NOMO-1 (cell line): ENCODE measurements around the gene CACNA1C.
"Not testable (repeated sequence)": the region's sequence is repeated elsewhere in the genome, so short reads cannot be mapped to it uniquely, and the experiment has no call there.

Experiments
- DNase-seq, 2 experiments: peaks; one replicate each; lab custom pipeline; 2025; ENCODE audit not compliant: unreplicated experiment in 2 of 2; lab: John Stamatoyannopoulos, UW

Gene CACNA1C

GRCh38 chr12:2737656-2738241 is 685.0 kb downstream of the CACNA1C start:
- DNase-seq: no peak

DNA sequence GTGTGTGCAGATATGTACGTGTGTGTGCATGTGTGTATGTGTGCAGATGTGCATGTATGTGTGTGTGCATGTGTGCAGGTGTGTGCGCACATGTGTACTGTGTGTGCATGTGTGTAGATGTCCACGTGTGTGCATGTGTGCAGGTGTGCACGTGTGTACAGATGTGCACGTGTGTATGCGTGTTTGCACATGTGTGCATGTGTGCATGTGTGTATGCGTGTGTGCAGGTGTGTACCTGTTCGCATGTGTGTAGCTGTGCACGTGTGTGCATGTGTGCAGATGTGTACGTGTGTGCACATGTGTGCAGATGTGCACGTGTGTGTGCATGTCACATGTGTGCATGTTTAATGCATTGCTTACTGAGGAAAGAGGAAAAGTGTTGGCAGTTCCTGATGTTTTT is 686.3 kb downstream of the CACNA1C start:
- no peak for DNase-seq

DNA sequence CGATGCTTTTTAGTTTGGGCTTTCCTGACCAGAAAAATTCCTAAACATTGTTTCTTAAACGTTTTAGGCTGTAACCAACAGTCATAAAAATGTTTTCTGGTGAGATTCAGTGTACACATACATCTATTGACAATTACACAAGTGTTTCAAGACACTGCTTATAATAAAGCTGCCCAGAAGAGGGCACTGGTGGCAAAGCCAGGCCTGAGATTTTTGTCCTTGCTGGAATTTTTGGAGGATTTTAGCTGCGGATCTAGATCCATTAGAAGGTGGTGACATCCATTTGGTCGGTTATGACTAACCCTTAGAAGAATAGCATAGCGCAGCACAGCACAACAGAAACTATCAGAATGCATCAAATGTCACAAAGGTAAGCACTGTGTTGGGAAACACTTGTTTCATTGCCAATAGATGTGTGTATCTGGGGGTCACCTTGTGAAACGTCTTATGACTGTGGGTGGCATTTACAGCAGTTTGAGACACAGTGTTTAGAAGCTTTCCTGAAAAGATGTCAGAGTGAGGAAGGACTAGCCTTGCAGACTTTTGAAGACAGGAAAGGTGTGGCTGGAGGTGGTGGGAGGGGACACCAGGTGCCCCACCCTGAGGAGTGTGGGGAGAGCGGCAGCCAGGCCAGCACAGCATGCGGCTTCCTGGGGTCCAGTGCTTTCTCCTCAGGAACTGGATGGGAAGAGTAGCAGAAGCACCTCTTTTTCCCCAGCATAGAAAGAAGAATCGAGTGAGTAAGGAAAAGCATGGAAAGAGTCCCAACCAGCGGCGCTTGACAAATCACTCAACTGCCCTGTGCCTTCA is 687.2 kb downstream of the CACNA1C start:
- no peak for DNase-seq

- DNase-seq: not testable (repeated sequence)
Measured at GRCh38 chr12:2742037-2742436, 689.2 kb downstream of the CACNA1C start.

DNA sequence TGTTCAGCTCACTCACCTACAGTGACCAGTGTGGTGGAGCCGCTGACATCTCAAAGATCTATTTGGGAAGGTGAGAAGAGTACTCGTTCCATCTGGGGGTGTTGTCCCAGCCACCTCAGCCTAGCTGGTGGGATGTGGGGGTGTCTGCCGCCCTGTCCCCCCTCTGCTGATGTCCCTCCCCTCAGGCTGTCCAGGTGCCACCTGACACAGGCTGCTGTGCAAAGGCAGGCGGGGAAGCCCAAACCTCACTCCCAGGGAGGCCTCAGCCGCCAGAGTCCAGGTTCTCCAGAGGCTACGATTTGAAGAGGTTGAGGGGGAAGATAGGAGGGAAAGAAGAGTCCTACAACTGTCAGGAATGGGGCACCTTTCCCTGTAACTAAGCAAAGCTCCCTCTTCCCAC is 690.7 kb downstream of the CACNA1C start:
- DNase-seq: no peak

DNA sequence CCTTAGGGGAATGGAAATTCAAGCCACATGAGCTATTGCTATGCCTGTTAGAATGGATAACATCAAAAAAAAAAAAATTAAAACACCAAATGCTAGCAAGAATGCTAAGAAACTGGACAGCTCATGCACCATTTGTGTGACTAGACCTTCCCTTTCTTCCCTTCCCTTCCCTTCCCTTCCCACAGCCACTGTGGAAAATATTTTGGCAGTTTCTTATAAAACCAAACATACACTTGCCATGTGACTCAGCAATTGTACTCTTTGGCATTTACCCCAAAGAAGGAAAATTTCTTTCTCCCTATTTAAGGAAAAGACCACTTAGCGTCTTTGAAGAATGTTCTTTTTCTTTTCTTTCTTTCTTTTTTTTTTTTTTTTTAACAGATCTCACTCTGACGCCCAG is 692.9 kb downstream of the CACNA1C start:
- DNase-seq: no peak
